ENCODE data around the gene ARL4C.
"Not testable (repeated sequence)": the region's sequence is repeated elsewhere in the genome, so short reads cannot be mapped to it uniquely, and the experiment has no call there.

ARL4C gene

GRCh38 chr2:234472155-234472554 lies 24.7 kb downstream of the ARL4C start:
- DNase-seq, result no peak

GRCh38 chr2:234469972-234470371 lies 26.9 kb downstream of the ARL4C start:
- DNase-seq, result no peak

- DNase-seq, result no peak
These were observed 27.5 kb downstream of the ARL4C start for GRCh38 chr2:234469251-234469845.

GRCh38 chr2:234468503-234468902 lies 28.4 kb downstream of the ARL4C start:
- DNase-seq, result no peak

GRCh38 chr2:234467289-234467688 lies 29.6 kb downstream of the ARL4C start:
- DNase-seq, result no peak

GRCh38 chr2:234464291-234464645 lies 32.6 kb downstream of the ARL4C start:
- DNase-seq, result no peak

GRCh38 chr2:234463626-234464290 lies 33.1 kb downstream of the ARL4C start:
- peak; percentile 60 for DNase-seq

GRCh38 chr2:234462218-234462992 lies 34.5 kb downstream of the ARL4C start:
- no peak for DNase-seq

- no peak for DNase-seq
These were observed 37.4 kb downstream of the ARL4C start for GRCh38 chr2:234459401-234460009.

- DNase-seq, result no peak
These were observed 38.4 kb downstream of the ARL4C start for GRCh38 chr2:234458466-234458865.

- DNase-seq, result no peak
These were observed 39.5 kb downstream of the ARL4C start for GRCh38 chr2:234457421-234457820.

GRCh38 chr2:234455246-234455645 lies 41.6 kb downstream of the ARL4C start:
- not testable (repeated sequence) for DNase-seq

GRCh38 chr2:234454433-234454832 lies 42.4 kb downstream of the ARL4C start:
- DNase-seq, result no peak

- DNase-seq, result no peak
These were observed 43.7 kb downstream of the ARL4C start for GRCh38 chr2:234453216-234453615.

GRCh38 chr2:234451852-234452625 lies 44.8 kb downstream of the ARL4C start:
- DNase-seq, result no peak

GRCh38 chr2:234451242-234451641 lies 45.6 kb downstream of the ARL4C start:
- no peak for DNase-seq

GRCh38 chr2:234450431-234451124 lies 46.3 kb downstream of the ARL4C start:
- DNase-seq, result no peak

- DNase-seq, result no peak
These were observed 48.2 kb downstream of the ARL4C start for GRCh38 chr2:234448506-234449184.

GRCh38 chr2:234447963-234448362 lies 48.9 kb downstream of the ARL4C start:
- DNase-seq, result no peak

GRCh38 chr2:234447189-234447588 lies 49.7 kb downstream of the ARL4C start:
- no peak for DNase-seq

- peak; percentile 41 for DNase-seq
These were observed 50.3 kb downstream of the ARL4C start for GRCh38 chr2:234446404-234447076.

All from activated T-cell treated with anti-CD3 and anti-CD28 coated beads for 4 hours (primary cell).